Uterus (tissue), 2 donors: ENCODE results near the gene DHRS3.

ENCODE experiments used
- CTCF ChIP-seq, 4 experiments: fragments of 200-600 bp in 2 of 4; fragments of 450-650 bp in 2 of 4; sonication (generic) in 2 of 4; IDR thresholded peaks; one replicate each; pipeline ENCODE4 v1.5.1; 2016 to 2019; ENCODE audit warnings: antibody characterized with exemption in 4 of 4, mild to moderate bottlenecking in 2 of 4, moderate library complexity in 1 of 4
- POLR2A ChIP-seq, 2 donors: fragments of 450-650 bp; IDR thresholded peaks; one replicate each; pipeline ENCODE4 v1.6.1; 2016; ENCODE audit warnings: antibody characterized with exemption in 2 of 2, mild to moderate bottlenecking in 1 of 2, moderate library complexity in 1 of 2

- TF ChIP-seq CTCF (IDR thresholded peaks at IDR 0.05) (no peak), POLR2A (IDR thresholded peaks at IDR 0.05) (no peak)
These were observed 75.9 kb downstream of the DHRS3 start for GRCh38 chr1:12542138-12542465.
